HEK293 (cell line): ENCODE results near the gene TMEM121.

Experiments
- MEIS1 ChIP-seq: sonication (generic); formaldehyde crosslinking; IDR thresholded peaks from 2 replicates; pipeline ENCODE4 v1.8.1; 2022; ENCODE audit warnings: missing genetic modification reagents, mild to moderate bottlenecking, borderline replicate concordance
- MYNN ChIP-seq: fragments of 450-650 bp; formaldehyde crosslinking; IDR thresholded peaks from 2 replicates; pipeline ENCODE4 v1.5.1; 2016; ENCODE audit warnings: missing biosample characterization, missing genetic modification characterization, borderline replicate concordance
- ZNF530 ChIP-seq: fragments of 450-650 bp; formaldehyde crosslinking; IDR thresholded peaks from 2 replicates; pipeline ENCODE4 v1.5.1; 2016; ENCODE audit warnings: low read depth, missing biosample characterization, missing genetic modification characterization
- ZSCAN16 ChIP-seq: fragments of 450-650 bp; formaldehyde crosslinking; IDR thresholded peaks from 2 replicates; pipeline ENCODE4 v1.5.1; 2016; ENCODE audit warnings: missing biosample characterization, missing genetic modification characterization
- TF ChIP-seq, protein P1 (sequence below): fragments of 450-650 bp; formaldehyde crosslinking; IDR thresholded peaks from 2 replicates; pipeline ENCODE4 v1.5.1; 2016; ENCODE audit warnings: missing biosample characterization, missing genetic modification characterization
- TF ChIP-seq, protein P2 (sequence below): fragments of 450-650 bp; formaldehyde crosslinking; IDR thresholded peaks from 2 replicates; pipeline ENCODE4 v1.5.1; 2016; ENCODE audit warnings: missing biosample characterization, missing genetic modification characterization, low read depth
- TF ChIP-seq, protein P3 (sequence below): fragments of 450-650 bp; formaldehyde crosslinking; IDR thresholded peaks from 2 replicates; pipeline ENCODE4 v1.5.1; 2016; ENCODE audit warnings: missing biosample characterization, missing genetic modification characterization
- TF ChIP-seq, protein P4 (sequence below): fragments of 450-650 bp; formaldehyde crosslinking; IDR thresholded peaks from 2 replicates; pipeline ENCODE4 v1.5.1; 2016; ENCODE audit warnings: missing biosample characterization, missing genetic modification characterization, borderline replicate concordance
- TF ChIP-seq, protein P5 (sequence below): fragments of 450-650 bp; formaldehyde crosslinking; IDR thresholded peaks from 2 replicates; pipeline ENCODE4 v1.5.1; 2016; ENCODE audit warnings: missing biosample characterization, missing genetic modification characterization, borderline replicate concordance

DNA sequence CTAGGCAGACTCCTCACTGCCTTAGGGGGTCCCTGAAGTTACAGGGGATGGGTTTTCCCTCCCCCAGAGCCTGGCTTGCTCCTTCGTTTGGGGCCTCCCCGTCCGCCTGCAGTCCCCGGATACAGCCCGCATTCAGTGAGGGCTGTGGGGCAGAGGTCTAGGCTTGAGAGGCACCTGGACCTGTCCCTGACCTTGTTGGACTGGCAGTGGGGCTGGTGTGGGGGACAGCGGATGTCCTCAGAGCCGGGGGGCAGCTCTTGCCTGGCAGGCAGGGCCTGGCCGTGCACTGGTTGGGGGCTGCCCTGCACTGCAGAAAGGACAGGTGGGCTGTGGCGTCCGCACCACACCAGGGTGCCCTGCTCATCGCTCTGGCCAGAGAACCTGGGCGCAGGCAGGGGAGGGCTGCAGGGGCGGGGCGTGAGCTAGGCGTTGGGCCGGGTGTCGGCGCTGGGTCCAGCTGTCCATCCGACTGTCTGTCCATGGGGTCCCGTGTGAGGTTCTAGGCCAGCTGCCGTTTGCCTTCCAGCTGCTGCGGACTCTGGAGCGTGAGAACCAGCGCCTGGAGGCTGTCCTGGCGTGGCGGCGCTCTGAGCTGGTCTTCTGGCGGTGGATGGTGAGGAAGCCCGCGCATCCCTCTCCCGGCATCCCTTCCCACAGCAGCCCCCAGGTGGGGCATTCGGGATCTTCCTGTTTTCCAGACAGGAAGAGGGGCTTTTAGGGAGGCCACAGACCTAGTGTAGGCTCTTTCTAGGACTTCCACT, 29.4 kb upstream of the TMEM121 start:
- TF ChIP-seq, protein P1, sequence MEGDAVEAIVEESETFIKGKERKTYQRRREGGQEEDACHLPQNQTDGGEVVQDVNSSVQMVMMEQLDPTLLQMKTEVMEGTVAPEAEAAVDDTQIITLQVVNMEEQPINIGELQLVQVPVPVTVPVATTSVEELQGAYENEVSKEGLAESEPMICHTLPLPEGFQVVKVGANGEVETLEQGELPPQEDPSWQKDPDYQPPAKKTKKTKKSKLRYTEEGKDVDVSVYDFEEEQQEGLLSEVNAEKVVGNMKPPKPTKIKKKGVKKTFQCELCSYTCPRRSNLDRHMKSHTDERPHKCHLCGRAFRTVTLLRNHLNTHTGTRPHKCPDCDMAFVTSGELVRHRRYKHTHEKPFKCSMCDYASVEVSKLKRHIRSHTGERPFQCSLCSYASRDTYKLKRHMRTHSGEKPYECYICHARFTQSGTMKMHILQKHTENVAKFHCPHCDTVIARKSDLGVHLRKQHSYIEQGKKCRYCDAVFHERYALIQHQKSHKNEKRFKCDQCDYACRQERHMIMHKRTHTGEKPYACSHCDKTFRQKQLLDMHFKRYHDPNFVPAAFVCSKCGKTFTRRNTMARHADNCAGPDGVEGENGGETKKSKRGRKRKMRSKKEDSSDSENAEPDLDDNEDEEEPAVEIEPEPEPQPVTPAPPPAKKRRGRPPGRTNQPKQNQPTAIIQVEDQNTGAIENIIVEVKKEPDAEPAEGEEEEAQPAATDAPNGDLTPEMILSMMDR: no peak
- TF ChIP-seq, protein P2, sequence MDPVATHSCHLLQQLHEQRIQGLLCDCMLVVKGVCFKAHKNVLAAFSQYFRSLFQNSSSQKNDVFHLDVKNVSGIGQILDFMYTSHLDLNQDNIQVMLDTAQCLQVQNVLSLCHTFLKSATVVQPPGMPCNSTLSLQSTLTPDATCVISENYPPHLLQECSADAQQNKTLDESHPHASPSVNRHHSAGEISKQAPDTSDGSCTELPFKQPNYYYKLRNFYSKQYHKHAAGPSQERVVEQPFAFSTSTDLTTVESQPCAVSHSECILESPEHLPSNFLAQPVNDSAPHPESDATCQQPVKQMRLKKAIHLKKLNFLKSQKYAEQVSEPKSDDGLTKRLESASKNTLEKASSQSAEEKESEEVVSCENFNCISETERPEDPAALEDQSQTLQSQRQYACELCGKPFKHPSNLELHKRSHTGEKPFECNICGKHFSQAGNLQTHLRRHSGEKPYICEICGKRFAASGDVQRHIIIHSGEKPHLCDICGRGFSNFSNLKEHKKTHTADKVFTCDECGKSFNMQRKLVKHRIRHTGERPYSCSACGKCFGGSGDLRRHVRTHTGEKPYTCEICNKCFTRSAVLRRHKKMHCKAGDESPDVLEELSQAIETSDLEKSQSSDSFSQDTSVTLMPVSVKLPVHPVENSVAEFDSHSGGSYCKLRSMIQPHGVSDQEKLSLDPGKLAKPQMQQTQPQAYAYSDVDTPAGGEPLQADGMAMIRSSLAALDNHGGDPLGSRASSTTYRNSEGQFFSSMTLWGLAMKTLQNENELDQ (tag by site-specific recombination): no peak
- TF ChIP-seq ZSCAN16 (tag by site-specific recombination) (no peak), ZNF530 (tag by site-specific recombination) (no peak), MYNN (tag by site-specific recombination) (no peak), MEIS1 (CRISPR knock-in tag) (no peak)
- TF ChIP-seq, protein P3, sequence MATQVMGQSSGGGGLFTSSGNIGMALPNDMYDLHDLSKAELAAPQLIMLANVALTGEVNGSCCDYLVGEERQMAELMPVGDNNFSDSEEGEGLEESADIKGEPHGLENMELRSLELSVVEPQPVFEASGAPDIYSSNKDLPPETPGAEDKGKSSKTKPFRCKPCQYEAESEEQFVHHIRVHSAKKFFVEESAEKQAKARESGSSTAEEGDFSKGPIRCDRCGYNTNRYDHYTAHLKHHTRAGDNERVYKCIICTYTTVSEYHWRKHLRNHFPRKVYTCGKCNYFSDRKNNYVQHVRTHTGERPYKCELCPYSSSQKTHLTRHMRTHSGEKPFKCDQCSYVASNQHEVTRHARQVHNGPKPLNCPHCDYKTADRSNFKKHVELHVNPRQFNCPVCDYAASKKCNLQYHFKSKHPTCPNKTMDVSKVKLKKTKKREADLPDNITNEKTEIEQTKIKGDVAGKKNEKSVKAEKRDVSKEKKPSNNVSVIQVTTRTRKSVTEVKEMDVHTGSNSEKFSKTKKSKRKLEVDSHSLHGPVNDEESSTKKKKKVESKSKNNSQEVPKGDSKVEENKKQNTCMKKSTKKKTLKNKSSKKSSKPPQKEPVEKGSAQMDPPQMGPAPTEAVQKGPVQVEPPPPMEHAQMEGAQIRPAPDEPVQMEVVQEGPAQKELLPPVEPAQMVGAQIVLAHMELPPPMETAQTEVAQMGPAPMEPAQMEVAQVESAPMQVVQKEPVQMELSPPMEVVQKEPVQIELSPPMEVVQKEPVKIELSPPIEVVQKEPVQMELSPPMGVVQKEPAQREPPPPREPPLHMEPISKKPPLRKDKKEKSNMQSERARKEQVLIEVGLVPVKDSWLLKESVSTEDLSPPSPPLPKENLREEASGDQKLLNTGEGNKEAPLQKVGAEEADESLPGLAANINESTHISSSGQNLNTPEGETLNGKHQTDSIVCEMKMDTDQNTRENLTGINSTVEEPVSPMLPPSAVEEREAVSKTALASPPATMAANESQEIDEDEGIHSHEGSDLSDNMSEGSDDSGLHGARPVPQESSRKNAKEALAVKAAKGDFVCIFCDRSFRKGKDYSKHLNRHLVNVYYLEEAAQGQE (tag by site-specific recombination): no peak
- TF ChIP-seq, protein P4, sequence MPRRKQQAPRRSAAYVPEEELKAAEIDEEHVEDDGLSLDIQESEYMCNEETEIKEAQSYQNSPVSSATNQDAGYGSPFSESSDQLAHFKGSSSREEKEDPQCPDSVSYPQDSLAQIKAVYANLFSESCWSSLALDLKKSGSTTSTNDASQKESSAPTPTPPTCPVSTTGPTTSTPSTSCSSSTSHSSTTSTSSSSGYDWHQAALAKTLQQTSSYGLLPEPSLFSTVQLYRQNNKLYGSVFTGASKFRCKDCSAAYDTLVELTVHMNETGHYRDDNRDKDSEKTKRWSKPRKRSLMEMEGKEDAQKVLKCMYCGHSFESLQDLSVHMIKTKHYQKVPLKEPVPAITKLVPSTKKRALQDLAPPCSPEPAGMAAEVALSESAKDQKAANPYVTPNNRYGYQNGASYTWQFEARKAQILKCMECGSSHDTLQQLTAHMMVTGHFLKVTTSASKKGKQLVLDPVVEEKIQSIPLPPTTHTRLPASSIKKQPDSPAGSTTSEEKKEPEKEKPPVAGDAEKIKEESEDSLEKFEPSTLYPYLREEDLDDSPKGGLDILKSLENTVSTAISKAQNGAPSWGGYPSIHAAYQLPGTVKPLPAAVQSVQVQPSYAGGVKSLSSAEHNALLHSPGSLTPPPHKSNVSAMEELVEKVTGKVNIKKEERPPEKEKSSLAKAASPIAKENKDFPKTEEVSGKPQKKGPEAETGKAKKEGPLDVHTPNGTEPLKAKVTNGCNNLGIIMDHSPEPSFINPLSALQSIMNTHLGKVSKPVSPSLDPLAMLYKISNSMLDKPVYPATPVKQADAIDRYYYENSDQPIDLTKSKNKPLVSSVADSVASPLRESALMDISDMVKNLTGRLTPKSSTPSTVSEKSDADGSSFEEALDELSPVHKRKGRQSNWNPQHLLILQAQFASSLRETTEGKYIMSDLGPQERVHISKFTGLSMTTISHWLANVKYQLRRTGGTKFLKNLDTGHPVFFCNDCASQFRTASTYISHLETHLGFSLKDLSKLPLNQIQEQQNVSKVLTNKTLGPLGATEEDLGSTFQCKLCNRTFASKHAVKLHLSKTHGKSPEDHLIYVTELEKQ (tag by site-specific recombination): no peak
- TF ChIP-seq, protein P5, sequence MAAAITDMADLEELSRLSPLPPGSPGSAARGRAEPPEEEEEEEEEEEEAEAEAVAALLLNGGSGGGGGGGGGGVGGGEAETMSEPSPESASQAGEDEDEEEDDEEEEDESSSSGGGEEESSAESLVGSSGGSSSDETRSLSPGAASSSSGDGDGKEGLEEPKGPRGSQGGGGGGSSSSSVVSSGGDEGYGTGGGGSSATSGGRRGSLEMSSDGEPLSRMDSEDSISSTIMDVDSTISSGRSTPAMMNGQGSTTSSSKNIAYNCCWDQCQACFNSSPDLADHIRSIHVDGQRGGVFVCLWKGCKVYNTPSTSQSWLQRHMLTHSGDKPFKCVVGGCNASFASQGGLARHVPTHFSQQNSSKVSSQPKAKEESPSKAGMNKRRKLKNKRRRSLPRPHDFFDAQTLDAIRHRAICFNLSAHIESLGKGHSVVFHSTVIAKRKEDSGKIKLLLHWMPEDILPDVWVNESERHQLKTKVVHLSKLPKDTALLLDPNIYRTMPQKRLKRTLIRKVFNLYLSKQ (tag by site-specific recombination): no peak
